HepG2 (cell line): ENCODE data around the gene FASTKD2. TPM values are rescaled to one million over a fixed set of nuclear protein-coding genes. Genes with fewer than 3 reads are reported as not detected.
A peak's percentile ranks its signal among the peaks of the same experiment; 100 is the strongest.

Experiments
- ATAC-seq: fragments of 200-7000 bp; cut with Tn5 transposase; 3 replicates; pipeline ENCODE4 v1.9.1; 2020; ENCODE audit warnings: mild to moderate bottlenecking, moderate library complexity
- BruUV-seq: library from RNA; stranded (reverse); fragments of 400-500 nt; replicated peaks from 2 replicates; lab custom pipeline; 2021; lab: Mats Ljungman, UMichigan
- CTCF ChIA-PET: fragments of 300-600 bp; formaldehyde crosslinking; extraction: SDS; loops from one replicate; lab custom pipeline; 2021; ENCODE audit warnings: low total read pairs, inconsistent platforms, low intra/inter-chr PET ratio; lab: Yijun Ruan, JAX
- POLR2A ChIA-PET: fragments of 350-600 bp; sonication (Branson Sonifier 250); formaldehyde crosslinking; loops from one replicate; lab custom pipeline; 2020; ENCODE audit warnings: antibody characterized with exemption, inconsistent platforms; lab: Yijun Ruan, JAX
- DNase-seq: peaks from one replicate; pipeline ENCODE4 v3.0.0-alpha.2; 2015; ENCODE audit warnings: low spot score
- FAIRE-seq: peaks from 3 replicates; lab custom pipeline; 2011; peaks lifted over from hg19 to GRCh38; lab: Jason Lieb, UNC
- H2AFZ ChIP-seq: one replicate; pipeline ENCODE4 v1.6.1; 2011; ENCODE audit warnings: low read length, inconsistent platforms
- H3K27ac ChIP-seq: fragments of 300-600 bp; 3 replicates; pipeline ENCODE4 v1.8.0; 2011; ENCODE audit warnings: mixed run types, mild to moderate bottlenecking, mixed read lengths, low read length, inconsistent platforms; ENCODE audit not compliant: insufficient read depth; ENCODE audit errors: extremely low read length
- H3K27me3 ChIP-seq, 2 experiments: fragments of 200-600 bp in 1 of 2; 2 replicates in 1 of 2; 3 replicates in 1 of 2; pipeline versions ENCODE4 v1.6.0 to v1.8.0; 2011; ENCODE audit warnings: low read length in 2 of 2, mild to moderate bottlenecking in 2 of 2, moderate library complexity in 2 of 2, inconsistent platforms in 1 of 2; ENCODE audit not compliant: insufficient read depth in 2 of 2, control insufficient read depth in 1 of 2
- H3K36me3 ChIP-seq, 2 experiments: fragments of 200-600 bp in 1 of 2; replicated peaks in 1 of 2; 2 replicates in 1 of 2; 3 replicates in 1 of 2; pipeline versions ENCODE4 v1.5.1 to v1.8.0; 2011; ENCODE audit warnings: low read length in 2 of 2, inconsistent platforms in 1 of 2; ENCODE audit not compliant: insufficient read depth in 2 of 2, control insufficient read depth in 1 of 2
- H3K4me1 ChIP-seq: 2 replicates; pipeline ENCODE4 v1.5.1; 2012; ENCODE audit warnings: low read length, inconsistent platforms; ENCODE audit not compliant: insufficient read depth
- H3K4me2 ChIP-seq: 2 replicates; pipeline ENCODE4 v1.6.0; 2011; ENCODE audit warnings: low read depth, low read length, inconsistent platforms
- H3K4me3 ChIP-seq, 3 experiments: fragments of 200-600 bp in 1 of 3; sonication (generic), shearing (Covaris generic) in 1 of 3; replicated peaks in 1 of 3; 2 replicates each; pipeline ENCODE4 v1.5.1; 2011 to 2016; ENCODE audit warnings: low read length in 3 of 3, inconsistent platforms in 2 of 3, low read depth in 2 of 3, mild to moderate bottlenecking in 2 of 3, control low read depth in 1 of 3, mixed read lengths in 1 of 3; ENCODE audit not compliant: insufficient read depth in 1 of 3
- H3K79me2 ChIP-seq: one replicate; pipeline ENCODE4 v1.6.1; 2011; ENCODE audit warnings: low read length, inconsistent platforms; ENCODE audit not compliant: insufficient read depth
- H3K9ac ChIP-seq: 2 replicates; pipeline ENCODE4 v1.6.0; 2011; ENCODE audit warnings: mild to moderate bottlenecking, low read depth, low read length, inconsistent platforms; ENCODE audit not compliant: insufficient read depth
- H3K9me3 ChIP-seq: 2 replicates; pipeline ENCODE4 v1.5.1; 2012; ENCODE audit warnings: mild to moderate bottlenecking, low read length
- H4K20me1 ChIP-seq: 2 replicates; pipeline ENCODE4 v1.6.0; 2011; ENCODE audit warnings: inconsistent platforms, mild to moderate bottlenecking, low read length, moderate library complexity; ENCODE audit not compliant: insufficient read depth
- MAFF ChIP-seq: IDR thresholded peaks from 2 replicates; pipeline ENCODE4 v1.6.1; 2011; ENCODE audit warnings: low read depth, low read length, improper control_type of control experiment
- MAFK ChIP-seq, 2 experiments: IDR thresholded peaks in 1 of 2; conservative IDR thresholded peaks in 1 of 2; 2 replicates each; pipeline ENCODE4 v1.6.1; 2011; ENCODE audit warnings: improper control_type of control experiment in 2 of 2, low read length in 2 of 2
- NFE2L2 ChIP-seq: fragments of 150-350 bp; IDR thresholded peaks from 2 replicates; pipeline ENCODE4 v1.6.1; 2014; ENCODE audit warnings: low read length
- TGIF2 ChIP-seq: IDR thresholded peaks from 2 replicates; pipeline ENCODE4 v1.6.1; 2016; ENCODE audit warnings: control low read depth, missing compliant biosample characterization
- ZNF546 ChIP-seq: sonication (generic); formaldehyde crosslinking; conservative IDR thresholded peaks from 2 replicates; pipeline ENCODE4 v1.8.1; 2023; ENCODE audit warnings: mild to moderate bottlenecking, missing genetic modification reagents
- WGBS: methylation state at CpG from one replicate; pipeline ENCODE4 v1.1.6; 2017; ENCODE audit warnings: low lambda C conversion rate; 5-methylcytosine and 5-hydroxymethylcytosine counted together
- in situ Hi-C: cut with HindIII; loops from 2 replicates; pipeline ENCODE4 v1.10.0; 2017; ENCODE audit warnings: low pct_unique_long_range_greater_than_20kb; ENCODE audit not compliant: extremely low pct_ligation_motif_present
- intact Hi-C: fragments of 100-400 bp; cut with micrococcal nuclease; formaldehyde crosslinking; loops from one replicate; pipeline ENCODE4 v1.10.0; 2022; ENCODE audit not compliant: unreplicated experiment
- polyA plus RNA-seq, 8 experiments: library from polyadenylated mRNA; depleted of rRNA in 3 of 8; stranded (reverse) in 7 of 8; unstranded in 1 of 8; fragments of >200 nt; fragmentation: Illumina TruSeq in 4 of 8; extraction: Trizol in 4 of 8; gene quantifications; 2 replicates each; pipeline versions ENCODE4 v1.2.1 to v1.2.3, GENCODE V29; 2011 to 2016; ENCODE audit warnings: low read depth in 4 of 8, missing spikeins in 1 of 8, mixed read lengths in 1 of 8; ENCODE audit not compliant: insufficient read depth in 1 of 8
- total RNA-seq, 5 experiments: library from RNA; depleted of rRNA; stranded (reverse); fragments of >200 nt; fragmentation: Illumina TruSeq; extraction: Trizol; gene quantifications; 2 replicates each; pipeline ENCODE4 v1.2.3, GENCODE V29; 2016; ENCODE audit warnings: low read depth in 1 of 5

FASTKD2 gene
- total and polyA plus RNA-seq, 2 of the 13 experiments (the other 11 are each of a cell fraction or from before 2014, with no cell fraction given), result 41.1 to 77.8 TPM

DNA sequence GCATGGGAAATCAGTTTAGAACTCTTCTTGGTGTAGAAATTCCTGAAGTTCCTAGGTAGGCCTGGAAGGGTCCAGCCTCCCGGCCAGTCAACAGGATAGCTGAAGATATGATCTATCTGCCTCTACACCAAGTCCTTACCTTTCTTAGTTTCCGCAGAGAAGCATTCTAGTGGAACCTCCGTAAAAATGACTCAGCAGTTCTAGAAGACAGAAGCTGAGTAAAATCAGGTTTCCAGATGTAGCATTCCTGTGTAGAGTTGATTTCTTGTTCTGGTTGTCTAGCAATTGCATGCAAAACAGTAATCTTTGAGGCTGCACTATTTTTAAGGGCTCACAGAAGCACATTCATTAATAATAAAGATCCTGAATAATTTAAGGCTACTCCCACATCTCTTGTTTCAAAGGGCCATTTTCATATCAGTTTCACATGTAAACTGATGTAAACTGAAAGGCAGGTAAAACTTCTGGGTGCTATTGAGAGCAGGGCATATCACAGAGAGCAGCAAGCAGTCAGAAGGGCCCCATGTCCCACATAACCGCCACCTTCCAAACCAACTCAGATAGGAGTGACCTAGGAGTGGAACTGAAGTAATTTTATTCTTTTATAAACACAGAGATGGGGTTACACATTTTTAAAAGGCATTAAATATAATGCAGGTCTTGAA lies 44.0 kb upstream of the FASTKD2 start:
- DNase-seq (no peak), FAIRE-seq (no peak), ATAC-seq (no peak)
- H4K20me1 ChIP-seq, result no peaks in the 10 kb centered on the region
- no peaks in the 10 kb centered on the region for H3K4me1 ChIP-seq
- H3K79me2 ChIP-seq, result no peaks in the 10 kb centered on the region
- no peak overlapping the region for H3K27ac ChIP-seq
- H3K36me3 ChIP-seq, result no peaks in the 10 kb centered on the region
- no TSS peak for BruUV-seq
- POLR2A ChIA-PET, result no interaction called here
- no peaks in the 10 kb centered on the region for H3K27me3 ChIP-seq
- H3K9me3 ChIP-seq, result no peaks in the 10 kb centered on the region
- 35% methylated on average over 4 of the region's 4 CpGs for WGBS
- H3K4me3 ChIP-seq, result no peak overlapping the region
- no peak overlapping the region for H3K4me2 ChIP-seq
- CTCF ChIA-PET, result no interaction called here
- no peak overlapping the region for H2AFZ ChIP-seq
- H3K9ac ChIP-seq, result no peak overlapping the region
- TF ChIP-seq NFE2L2 (peak; percentile 69; the same call in 1 of the 2 replicates), MAFF (peak; percentile 30; the same call in 1 of the 2 replicates), TGIF2 (no peak), MAFK (conservative IDR thresholded peaks at IDR 0.05 in 1 of 2, IDR thresholded peaks at IDR 0.05 in 1 of 2; ENCODE audit: low read length in 2 of 2) (0 out of 4 replicates have a peak, but pooled peaks have one; percentile 27 to 44)
- TF ChIP-seq, all 625 proteins: peak for 3
- intact Hi-C loops, result no loop called here
- in situ Hi-C loops, result no loop called here

DNA sequence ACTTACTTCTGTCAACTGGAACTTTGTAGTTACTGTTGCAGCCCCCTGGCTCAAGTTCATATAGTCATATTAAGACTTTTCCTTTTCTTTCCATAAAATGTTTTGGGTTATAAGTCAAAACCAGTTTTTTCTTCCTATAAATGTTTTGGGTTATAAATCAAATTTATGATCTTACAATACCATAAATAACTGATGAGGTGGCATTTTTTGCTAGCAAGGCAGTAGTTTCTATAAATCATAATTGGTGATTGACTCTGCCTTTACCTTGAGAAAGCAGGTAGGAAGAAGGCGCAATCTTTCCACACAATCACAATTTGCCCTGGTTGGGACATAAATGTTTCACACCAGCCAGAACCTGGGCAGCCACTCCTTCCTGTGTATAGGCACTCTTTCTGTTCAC lies 42.1 kb upstream of the FASTKD2 start:
- Histone ChIP-seq H3K36me3 (no peaks in the 10 kb centered on the region), H4K20me1 (no peaks in the 10 kb centered on the region), H3K9me3 (no peaks in the 10 kb centered on the region), H3K27ac (no peak overlapping the region), H2AFZ (no peak overlapping the region), H3K4me3 (no peak overlapping the region), H3K4me1 (no peaks in the 10 kb centered on the region), H3K27me3 (no peaks in the 10 kb centered on the region), H3K4me2 (no peak overlapping the region), H3K79me2 (no peaks in the 10 kb centered on the region), H3K9ac (no peak overlapping the region)
- BruUV-seq, result no TSS peak
- ChIA-PET CTCF (no interaction called here), POLR2A (no interaction called here)
- DNase-seq (no peak), ATAC-seq (no peak), FAIRE-seq (no peak)
- TF ChIP-seq MAFK (conservative IDR thresholded peaks at IDR 0.05 in 1 of 2, IDR thresholded peaks at IDR 0.05 in 1 of 2; ENCODE audit: low read length in 2 of 2), result peak; percentile 90 to 95
- peak; percentile 91 for TF ChIP-seq MAFF
- TF ChIP-seq ZNF546, result no peak
- 3% methylated on average over 1 of the region's 1 CpG for WGBS
- in situ Hi-C loops, result no loop called here
- intact Hi-C loops, result no loop called here
